DMS 273 (cell line): Measurements from ENCODE around the gene AMDHD2.

Experiments used
- DNase-seq: peaks from one replicate; lab custom pipeline; 2025; ENCODE audit not compliant: unreplicated experiment; lab: John Stamatoyannopoulos, UW

The AMDHD2 gene

DNA sequence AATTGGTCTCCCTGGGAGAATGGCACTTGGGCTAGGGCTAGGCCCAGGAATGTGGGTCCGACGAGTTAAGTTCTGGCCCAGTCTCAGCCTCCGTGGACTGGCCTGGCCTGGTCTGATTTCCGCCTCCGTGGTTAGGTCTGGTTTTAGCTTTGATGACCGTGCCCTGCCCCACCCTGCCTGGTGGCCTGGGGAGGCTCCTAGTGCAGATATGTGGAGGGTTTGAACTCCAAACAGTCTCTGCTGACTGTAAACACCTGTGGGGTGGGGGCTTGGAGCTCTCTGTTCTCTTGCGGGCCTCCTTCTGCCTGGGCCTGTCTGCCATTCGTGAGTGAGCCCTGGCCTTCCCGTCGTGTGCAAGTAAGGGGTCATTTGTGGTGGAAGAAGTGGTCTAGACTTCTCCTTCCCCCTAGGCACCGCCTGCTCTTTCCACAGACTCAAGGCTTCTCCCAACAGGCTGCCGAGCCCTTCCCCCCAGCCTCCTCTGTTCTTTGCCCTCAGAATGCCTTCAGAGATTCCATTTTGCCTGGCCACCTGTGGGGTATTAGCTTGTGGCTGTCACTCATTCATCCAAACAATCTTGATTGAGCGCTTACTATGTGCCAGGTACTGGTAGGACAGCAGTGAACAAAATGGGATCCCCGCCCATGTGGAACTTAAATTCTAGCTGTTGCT is 4.9 kb upstream of the AMDHD2 start:
- DNase-seq: no peak

DNA sequence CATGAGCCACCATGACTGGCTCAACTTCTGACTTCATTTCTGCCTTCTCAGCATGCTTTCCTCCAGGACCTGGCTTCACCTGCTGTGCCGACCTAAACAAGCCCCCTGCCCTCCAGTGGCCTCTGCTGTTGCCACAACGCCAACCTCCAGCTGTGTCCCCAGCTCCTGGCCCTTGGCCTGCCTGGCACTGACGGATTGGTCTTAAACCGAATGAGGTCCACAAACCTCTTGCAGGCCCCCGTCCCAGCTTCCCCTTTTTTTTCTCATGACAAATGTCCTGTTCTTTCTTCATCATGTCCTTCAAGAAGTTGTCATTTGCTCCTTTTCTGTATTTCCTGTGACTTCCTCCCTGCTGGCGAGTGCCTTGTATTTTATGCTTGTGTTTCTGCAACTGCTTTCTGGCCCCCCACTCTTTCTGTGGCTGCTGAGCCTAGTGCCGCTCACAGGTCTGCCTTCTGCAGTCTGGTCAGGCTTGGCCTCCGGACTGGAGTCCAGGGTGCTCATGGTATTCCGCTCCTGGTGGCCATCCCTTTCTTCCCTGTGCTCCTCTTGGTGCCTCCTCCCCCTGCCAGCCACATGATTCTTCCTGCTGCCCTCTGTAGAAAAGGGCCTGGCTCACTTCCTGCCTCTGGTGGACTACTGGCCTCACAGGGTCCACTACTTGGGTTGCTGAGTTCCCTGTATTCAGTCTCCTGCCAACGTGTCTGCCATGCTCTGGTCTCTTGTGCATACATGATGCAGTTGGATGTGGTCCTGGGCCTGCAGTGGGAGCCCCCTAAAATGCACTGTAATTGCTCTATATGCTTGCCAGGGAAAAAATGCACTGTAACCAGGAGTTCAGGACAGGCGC is 3.6 kb upstream of the AMDHD2 start:
- no peak for DNase-seq

- no peak for DNase-seq
Observed at GRCh38 chr16:2517954-2518605, 2.1 kb upstream of the AMDHD2 start.

DNA sequence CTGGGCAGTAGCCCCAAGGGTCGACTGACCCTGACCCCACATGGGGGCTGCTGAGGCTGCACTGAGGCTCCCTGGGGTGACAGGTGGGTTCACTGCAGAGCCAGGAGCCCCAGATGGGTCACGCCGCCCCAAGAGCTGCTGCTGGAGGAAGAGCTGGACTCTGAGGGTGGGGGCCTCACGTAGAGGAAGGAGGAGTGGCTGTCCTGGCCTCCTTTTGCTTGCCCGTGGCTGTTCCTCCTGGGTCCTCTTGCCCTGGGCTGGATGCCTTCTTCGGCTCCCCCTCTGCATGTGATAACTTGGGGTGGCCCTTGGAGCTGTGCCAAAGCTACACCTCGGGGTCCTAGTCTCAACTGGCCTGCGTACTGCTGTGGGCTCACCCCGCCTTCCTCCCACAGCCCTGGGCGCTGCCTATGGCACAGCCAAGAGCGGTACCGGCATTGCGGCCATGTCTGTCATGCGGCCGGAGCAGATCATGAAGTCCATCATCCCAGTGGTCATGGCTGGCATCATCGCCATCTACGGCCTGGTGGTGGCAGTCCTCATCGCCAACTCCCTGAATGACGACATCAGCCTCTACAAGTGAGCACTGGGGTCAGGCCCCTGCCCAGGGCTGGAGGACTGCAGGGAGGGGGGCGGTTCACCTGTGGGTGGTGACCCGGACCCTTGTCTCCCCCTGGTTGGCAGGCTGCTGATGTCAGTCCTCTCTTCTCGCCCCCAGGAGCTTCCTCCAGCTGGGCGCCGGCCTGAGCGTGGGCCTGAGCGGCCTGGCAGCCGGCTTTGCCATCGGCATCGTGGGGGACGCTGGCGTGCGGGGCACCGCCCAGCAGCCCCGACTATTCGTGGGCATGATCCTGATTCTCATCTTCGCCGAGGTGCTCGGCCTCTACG is 1.1 kb upstream of the AMDHD2 start:
- no peak for DNase-seq

DNA sequence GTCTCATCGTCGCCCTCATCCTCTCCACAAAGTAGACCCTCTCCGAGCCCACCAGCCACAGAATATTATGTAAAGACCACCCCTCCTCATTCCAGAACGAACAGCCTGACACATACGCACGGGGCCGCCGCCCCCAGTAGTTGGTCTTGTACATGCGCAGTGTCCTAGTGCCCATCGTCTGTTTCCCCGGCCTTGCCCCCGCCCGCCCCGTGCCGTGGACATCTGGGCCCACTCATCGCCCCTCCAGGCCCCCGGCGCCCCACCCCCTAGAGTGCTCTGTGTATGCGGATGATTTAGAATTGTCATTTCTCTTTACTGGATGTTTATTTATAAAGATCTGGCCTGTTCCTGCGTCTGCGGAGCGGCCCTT is 475 bp upstream of the AMDHD2 start:
- no peak for DNase-seq

DNA sequence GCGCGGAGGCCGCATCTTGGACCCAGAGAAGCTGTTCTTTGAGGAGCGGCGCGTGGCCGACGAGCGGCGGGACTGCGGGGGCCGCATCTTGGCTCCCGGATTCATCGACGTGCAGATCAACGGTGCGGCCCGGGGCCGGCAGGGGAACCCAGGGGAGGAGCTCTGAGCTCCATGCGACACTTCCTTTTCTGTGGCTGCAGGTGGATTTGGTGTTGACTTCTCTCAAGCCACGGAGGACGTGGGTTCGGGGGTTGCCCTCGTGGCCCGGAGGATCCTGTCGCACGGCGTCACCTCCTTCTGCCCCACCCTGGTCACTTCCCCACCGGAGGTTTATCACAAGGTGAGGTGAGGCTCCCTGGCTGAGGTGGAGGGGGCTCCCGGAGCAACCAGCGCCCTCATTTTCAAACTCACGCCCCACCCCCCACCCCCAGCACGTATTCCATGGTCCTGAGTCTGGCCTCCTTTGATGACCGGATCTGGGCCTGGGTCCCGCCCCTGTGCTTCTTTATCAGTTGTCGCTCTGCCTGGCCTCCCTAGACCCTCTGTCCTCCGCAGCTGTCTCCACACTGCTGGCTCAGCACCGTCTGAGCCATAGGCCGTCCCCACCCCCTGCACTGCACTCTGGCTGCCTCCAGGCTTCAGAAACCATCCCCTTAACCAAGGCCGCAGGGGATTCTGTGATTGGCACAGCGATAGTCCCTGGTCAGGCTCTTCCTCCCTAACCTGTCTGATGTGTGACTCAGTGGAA is 787 bp downstream of the AMDHD2 start:
- peak; percentile 45 for DNase-seq

DNA sequence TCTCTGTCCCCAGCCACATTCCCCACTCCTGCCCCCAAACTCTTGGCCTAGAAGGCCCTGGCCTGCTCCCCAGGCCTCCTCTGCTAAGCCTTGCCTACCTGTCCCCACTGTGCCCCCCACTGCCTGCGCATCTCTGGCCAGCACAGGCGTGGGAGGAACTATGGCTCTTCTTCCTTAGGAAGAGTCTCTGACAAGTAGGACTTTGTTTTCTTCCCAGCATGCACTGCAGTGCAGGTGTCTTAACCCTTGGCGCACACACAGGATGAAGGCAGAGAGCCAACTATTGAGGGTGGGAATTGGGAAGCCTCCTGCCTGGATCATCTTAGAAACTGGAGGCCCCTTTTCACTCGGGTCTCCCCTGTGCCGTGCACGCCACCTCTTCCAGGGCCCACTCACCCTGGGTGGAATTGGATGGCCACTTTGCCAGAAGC is 3.6 kb downstream of the AMDHD2 start:
- DNase-seq: no peak

DNA sequence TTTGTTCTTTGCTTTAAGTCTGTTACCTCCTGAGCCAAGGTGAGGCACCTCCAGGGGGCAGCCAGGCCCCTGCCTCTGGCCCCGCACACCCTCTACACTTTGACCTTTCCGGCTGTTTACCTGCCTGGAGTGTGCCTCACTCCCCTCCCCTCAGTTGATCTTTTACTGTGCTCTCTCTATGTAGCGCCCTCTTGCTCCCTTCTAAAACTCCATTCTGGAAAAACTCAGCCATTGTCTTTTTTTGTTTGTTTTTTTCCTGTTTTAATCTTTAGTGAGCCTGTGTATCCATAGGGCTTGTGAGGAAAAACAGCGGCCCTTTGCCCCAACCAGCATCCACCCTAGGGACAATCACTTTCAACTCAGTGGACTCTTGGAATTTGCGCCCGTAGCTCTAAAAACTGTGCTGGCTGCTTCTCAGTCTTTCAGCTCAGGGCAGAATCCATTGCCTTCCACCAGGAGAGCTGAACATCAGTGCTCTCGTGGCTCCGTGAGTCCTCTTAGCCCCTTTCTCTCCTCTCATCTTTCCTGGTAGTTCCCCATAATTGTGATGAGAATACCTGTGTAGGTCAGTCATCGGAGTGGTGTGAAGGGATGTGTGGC is 4.3 kb downstream of the AMDHD2 start:
- no peak for DNase-seq

- DNase-seq: no peak
Observed at GRCh38 chr16:2526135-2526534, 6.0 kb downstream of the AMDHD2 start.

- no peak for DNase-seq
Observed at GRCh38 chr16:2527071-2527783, 7.1 kb downstream of the AMDHD2 start.

GRCh38 chr16:2527784-2528100 is 7.6 kb downstream of the AMDHD2 start:
- DNase-seq: no peak

DNA sequence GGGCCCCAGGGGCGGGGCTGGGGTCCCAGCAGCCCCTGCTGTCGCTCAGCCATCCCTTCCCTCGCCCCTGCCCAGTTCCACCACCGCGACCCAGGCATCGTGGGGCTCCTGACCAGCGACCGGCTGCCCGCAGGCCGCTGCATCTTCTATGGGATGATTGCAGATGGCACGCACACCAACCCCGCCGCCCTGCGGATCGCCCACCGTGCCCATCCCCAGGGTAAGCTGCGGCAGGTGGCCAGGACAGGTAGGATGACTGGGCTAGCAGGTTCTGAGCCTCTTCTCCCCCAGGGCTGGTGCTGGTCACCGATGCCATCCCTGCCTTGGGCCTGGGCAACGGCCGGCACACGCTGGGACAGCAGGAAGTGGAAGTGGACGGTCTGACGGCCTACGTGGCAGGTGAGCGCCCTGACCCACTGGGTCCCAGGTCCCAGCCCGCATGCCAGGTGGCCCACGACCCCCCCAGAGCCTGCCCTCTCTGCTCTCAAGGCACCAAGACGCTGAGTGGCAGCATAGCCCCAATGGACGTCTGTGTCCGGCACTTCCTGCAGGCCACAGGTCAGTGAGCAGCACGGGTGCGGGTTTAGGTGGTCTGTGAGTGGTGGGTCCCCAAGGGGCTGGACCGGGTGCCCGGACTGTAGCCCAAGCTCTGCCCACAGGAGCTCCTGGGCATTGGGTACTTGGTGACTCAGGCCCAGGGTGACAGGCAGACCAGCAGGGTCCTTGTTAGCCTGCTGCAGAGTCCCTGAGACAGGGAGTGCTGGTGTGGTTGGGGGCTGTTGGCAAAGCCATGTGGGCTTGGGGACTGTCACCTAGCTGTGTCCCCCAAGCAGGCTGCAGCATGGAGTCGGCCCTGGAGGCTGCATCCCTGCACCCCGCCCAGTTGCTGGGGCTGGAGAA is 8.2 kb downstream of the AMDHD2 start:
- DNase-seq: no peak

GRCh38 chr16:2529061-2529931 is 9.1 kb downstream of the AMDHD2 start:
- peak; percentile 68 for DNase-seq

- no peak for DNase-seq
Observed at GRCh38 chr16:2529961-2530628, 9.9 kb downstream of the AMDHD2 start.

- no peak for DNase-seq
Observed at GRCh38 chr16:2530629-2531318, 10.6 kb downstream of the AMDHD2 start.

DNA sequence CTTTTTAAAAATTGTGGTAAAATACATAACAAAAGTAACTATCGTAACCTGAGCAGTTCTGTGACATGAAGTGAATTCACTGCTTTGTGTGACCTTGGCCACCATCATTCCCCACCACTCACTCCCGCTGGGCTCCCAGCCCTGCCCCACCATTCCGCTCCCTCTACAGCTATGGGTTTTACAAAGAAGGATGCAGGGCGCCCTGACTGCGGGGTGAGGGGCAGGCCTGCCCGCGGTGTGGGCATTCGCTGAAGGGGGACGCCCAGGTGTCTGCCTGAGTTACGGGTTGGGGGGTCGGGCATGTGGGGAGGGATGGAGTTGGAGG is 11.2 kb downstream of the AMDHD2 start, which contains the start of gene CEMP1:
Gene CEMP1 (minus strand): TSS at position 38 of the 325 bp plus-strand sequence. CDS start 335 bp downstream, outside the sequence.
- no peak for DNase-seq
